ENCODE results near the gene SYTL3. TPM values are rescaled to one million over a fixed set of nuclear protein-coding genes. Genes with fewer than 3 reads are reported as not detected.

SYTL3 gene
- polyA plus RNA-seq, 1 donor (not counting 4 experiments of a cell fraction or from before 2014, with no cell fraction given): 1.4 TPM

DNA sequence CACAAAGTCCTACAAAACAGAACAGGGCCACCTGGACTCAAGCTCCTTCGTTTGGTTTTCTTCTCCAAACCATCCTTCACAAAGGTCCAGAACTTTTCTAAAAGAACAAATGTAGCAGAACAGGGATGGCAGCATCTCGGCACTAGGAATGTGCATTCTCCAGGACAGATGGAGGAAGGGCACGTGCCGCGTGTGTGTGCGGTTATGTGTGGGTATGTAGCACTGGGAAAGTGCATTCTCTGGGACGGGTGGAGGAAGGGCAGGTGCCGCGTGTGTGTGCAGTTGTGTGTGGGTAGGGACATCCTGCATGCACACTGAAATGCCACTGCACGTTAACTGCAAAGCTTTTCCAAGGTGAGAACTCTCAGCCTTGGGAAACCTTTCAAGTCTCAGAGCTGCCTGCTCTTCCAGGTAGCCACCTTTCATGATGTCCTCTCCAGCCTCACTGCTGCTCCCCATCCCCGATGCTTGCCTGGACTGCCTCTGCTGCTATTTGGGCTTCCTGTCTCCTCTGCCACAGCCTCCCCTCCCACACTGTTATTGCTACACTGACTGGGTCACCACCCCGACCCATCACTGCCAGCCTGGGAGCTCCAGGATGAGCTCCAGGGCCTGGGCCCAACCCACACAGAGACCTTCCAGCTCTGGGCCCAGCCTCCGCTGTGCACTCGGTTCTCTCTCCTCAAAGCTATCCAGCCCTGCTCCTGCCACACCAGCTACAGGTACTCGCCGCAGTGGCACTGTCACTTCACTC, 121.7 kb downstream of the SYTL3 start:
- dilution Hi-C loops (cut with MboI; ENCODE audit: extremely low pct_ligation_motif_present, low sequenced_read_pairs): no loop called here

DNA sequence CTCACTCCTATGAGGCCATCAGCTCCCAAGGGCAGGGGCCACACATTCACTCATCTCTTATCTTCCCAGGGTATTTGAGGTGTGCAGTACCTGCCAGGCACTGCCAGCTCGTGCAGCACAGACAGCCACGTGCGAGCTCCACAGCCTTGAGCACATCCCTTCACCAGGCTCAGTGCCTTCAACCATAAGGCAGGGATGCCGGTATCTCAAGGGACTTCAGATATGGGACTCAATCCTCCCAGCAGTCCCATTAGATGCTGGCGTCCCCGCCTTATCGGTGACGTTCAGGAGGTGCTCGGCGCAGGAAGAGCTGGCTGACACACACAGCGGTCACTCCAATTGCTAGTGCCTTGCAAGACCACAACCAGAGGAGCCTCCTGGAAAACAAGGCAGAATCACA, 122.3 kb downstream of the SYTL3 start:
- DNase-seq (ENCODE audit: low read depth, low spot score) (no peak), FAIRE-seq (no peak)
- no peak overlapping the region for H3K4me3 ChIP-seq (ENCODE audit: control insufficient read depth in 2 of 3, extremely low read depth in 1 of 3, insufficient read depth in 2 of 3, low read depth in 1 of 3, low read length in 3 of 3)
- peak overlapping the region; percentile 35 for H3K9ac ChIP-seq (ENCODE audit: control insufficient read depth, extremely low read depth, insufficient read depth, low read length)
- no peak overlapping the region for H2AFZ ChIP-seq (ENCODE audit: control insufficient read depth, low read length)
- H3K4me2 ChIP-seq (ENCODE audit: control insufficient read depth, extremely low read depth, insufficient read depth, low read depth, low read length): no peak overlapping the region
- dilution Hi-C loops (cut with MboI; ENCODE audit: extremely low pct_ligation_motif_present, low sequenced_read_pairs): no loop called here
- peaks cover 1% of the 10 kb centered on the region for H4K20me1 ChIP-seq (ENCODE audit: control insufficient read depth, extremely low read depth, insufficient read depth, low read length)
- H3K4me1 ChIP-seq (ENCODE audit: control insufficient read depth, extremely low read depth, insufficient read depth, low read length): peaks cover 25% of the 10 kb centered on the region
- no peak for TF ChIP-seq EZH2 (IDR thresholded peaks at IDR 0.05; ENCODE audit: low read length)
- TF ChIP-seq, protein P1, sequence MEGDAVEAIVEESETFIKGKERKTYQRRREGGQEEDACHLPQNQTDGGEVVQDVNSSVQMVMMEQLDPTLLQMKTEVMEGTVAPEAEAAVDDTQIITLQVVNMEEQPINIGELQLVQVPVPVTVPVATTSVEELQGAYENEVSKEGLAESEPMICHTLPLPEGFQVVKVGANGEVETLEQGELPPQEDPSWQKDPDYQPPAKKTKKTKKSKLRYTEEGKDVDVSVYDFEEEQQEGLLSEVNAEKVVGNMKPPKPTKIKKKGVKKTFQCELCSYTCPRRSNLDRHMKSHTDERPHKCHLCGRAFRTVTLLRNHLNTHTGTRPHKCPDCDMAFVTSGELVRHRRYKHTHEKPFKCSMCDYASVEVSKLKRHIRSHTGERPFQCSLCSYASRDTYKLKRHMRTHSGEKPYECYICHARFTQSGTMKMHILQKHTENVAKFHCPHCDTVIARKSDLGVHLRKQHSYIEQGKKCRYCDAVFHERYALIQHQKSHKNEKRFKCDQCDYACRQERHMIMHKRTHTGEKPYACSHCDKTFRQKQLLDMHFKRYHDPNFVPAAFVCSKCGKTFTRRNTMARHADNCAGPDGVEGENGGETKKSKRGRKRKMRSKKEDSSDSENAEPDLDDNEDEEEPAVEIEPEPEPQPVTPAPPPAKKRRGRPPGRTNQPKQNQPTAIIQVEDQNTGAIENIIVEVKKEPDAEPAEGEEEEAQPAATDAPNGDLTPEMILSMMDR (optimal IDR thresholded peaks at IDR 0.05 in 1 of 3, IDR thresholded peaks at IDR 0.05 in 1 of 3, conservative IDR thresholded peaks at IDR 0.05 in 1 of 3; ENCODE audit: extremely low read depth in 1 of 3, insufficient read depth in 2 of 3, low read length in 3 of 3): no peak
- H3K27me3 ChIP-seq (ENCODE audit: control insufficient read depth, extremely low read depth, insufficient read depth, low read length): no peaks in the 10 kb centered on the region
- H3K27ac ChIP-seq (ENCODE audit: control insufficient read depth, insufficient read depth, low read length): peak overlapping the region; percentile 36
- peaks cover 40% of the 10 kb centered on the region for H3K79me2 ChIP-seq (ENCODE audit: control insufficient read depth, insufficient read depth, low read length)
- H3K9me1 ChIP-seq (ENCODE audit: control insufficient read depth, extremely low read depth, insufficient read depth, low read length): peaks cover 6% of the 10 kb centered on the region
- no peaks in the 10 kb centered on the region for H3K9me3 ChIP-seq (ENCODE audit: control insufficient read depth, low read depth, low read length)
- H3K36me3 ChIP-seq (ENCODE audit: control insufficient read depth in 2 of 2, extremely low read depth in 1 of 2, insufficient read depth in 2 of 2, low read length in 2 of 2): peaks cover 71 to 88% of the 10 kb centered on the region in 2 experiments

More for the DNA sequence above, 121.7 kb downstream of the SYTL3 start:
- Histone ChIP-seq H3K4me3 (ENCODE audit: control insufficient read depth in 2 of 3, extremely low read depth in 1 of 3, insufficient read depth in 2 of 3, low read depth in 1 of 3, low read length in 3 of 3) (no peak overlapping the region), H3K36me3 (ENCODE audit: control insufficient read depth in 2 of 2, extremely low read depth in 1 of 2, insufficient read depth in 2 of 2, low read length in 2 of 2) (peaks cover 71 to 88% of the 10 kb centered on the region in 2 experiments), H4K20me1 (ENCODE audit: control insufficient read depth, extremely low read depth, insufficient read depth, low read length) (no peaks in the 10 kb centered on the region), H3K9me3 (ENCODE audit: control insufficient read depth, low read depth, low read length) (no peaks in the 10 kb centered on the region), H3K27ac (ENCODE audit: control insufficient read depth, insufficient read depth, low read length) (no peak overlapping the region), H3K9ac (ENCODE audit: control insufficient read depth, extremely low read depth, insufficient read depth, low read length) (no peak overlapping the region), H2AFZ (ENCODE audit: control insufficient read depth, low read length) (no peak overlapping the region), H3K27me3 (ENCODE audit: control insufficient read depth, extremely low read depth, insufficient read depth, low read length) (no peaks in the 10 kb centered on the region), H3K79me2 (ENCODE audit: control insufficient read depth, insufficient read depth, low read length) (peaks cover 34% of the 10 kb centered on the region), H3K4me2 (ENCODE audit: control insufficient read depth, extremely low read depth, insufficient read depth, low read depth, low read length) (no peak overlapping the region), H3K9me1 (ENCODE audit: control insufficient read depth, extremely low read depth, insufficient read depth, low read length) (peaks cover 2% of the 10 kb centered on the region), H3K4me1 (ENCODE audit: control insufficient read depth, extremely low read depth, insufficient read depth, low read length) (peaks cover 25% of the 10 kb centered on the region)
- no peak for DNase-seq (ENCODE audit: low read depth, low spot score)
- TF ChIP-seq, protein P1 (optimal IDR thresholded peaks at IDR 0.05 in 1 of 3, IDR thresholded peaks at IDR 0.05 in 1 of 3, conservative IDR thresholded peaks at IDR 0.05 in 1 of 3; ENCODE audit: extremely low read depth in 1 of 3, insufficient read depth in 2 of 3, low read length in 3 of 3): no peak
- no peak for TF ChIP-seq EZH2 (IDR thresholded peaks at IDR 0.05; ENCODE audit: low read length)
- no peak for FAIRE-seq

All from keratinocyte (primary cell).